PC-9 (cell line): ENCODE results near the gene STPG3.

Experiments
- EZH2 ChIP-seq: fragments of 200-600 bp; sonication (generic); IDR thresholded peaks from 2 replicates; pipeline ENCODE4 v1.8.0; 2017; ENCODE audit warnings: antibody characterized with exemption, low read depth
- TF ChIP-seq, protein P1 (sequence below): fragments of 200-600 bp; sonication (generic); conservative IDR thresholded peaks from 2 replicates; pipeline ENCODE4 v1.6.1; 2017; ENCODE audit warnings: mixed run types, antibody characterized with exemption, mild to moderate bottlenecking, moderate library complexity

DNA sequence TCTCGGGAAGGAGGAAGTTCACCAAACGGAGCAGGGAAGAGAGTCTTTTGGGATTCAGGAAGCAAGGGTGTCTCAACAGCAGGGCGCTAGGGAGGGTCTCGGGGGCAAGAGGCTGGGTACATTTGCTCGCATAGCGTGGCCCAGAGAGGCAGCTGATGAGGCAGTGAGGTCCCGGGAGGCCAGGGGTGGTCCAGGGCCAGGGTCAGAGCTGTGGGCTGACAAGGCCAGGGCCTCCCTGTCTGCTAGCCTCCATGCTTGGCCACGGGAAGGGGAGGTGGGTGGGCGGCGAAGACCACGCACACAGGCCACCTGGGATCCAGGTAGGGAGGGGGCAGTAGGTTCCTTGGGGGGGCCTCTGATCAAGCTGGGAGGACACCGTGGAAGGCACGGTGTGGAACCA lies 39.6 kb upstream of the STPG3 start:
- TF ChIP-seq, protein P1, sequence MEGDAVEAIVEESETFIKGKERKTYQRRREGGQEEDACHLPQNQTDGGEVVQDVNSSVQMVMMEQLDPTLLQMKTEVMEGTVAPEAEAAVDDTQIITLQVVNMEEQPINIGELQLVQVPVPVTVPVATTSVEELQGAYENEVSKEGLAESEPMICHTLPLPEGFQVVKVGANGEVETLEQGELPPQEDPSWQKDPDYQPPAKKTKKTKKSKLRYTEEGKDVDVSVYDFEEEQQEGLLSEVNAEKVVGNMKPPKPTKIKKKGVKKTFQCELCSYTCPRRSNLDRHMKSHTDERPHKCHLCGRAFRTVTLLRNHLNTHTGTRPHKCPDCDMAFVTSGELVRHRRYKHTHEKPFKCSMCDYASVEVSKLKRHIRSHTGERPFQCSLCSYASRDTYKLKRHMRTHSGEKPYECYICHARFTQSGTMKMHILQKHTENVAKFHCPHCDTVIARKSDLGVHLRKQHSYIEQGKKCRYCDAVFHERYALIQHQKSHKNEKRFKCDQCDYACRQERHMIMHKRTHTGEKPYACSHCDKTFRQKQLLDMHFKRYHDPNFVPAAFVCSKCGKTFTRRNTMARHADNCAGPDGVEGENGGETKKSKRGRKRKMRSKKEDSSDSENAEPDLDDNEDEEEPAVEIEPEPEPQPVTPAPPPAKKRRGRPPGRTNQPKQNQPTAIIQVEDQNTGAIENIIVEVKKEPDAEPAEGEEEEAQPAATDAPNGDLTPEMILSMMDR = no peak
- TF ChIP-seq EZH2 = no peak
